Measurements from ENCODE around the gene PI16. TPM values are rescaled to one million over a fixed set of nuclear protein-coding genes. Genes with fewer than 3 reads are reported as not detected.

Gene PI16
- total and polyA plus RNA-seq, 2 of the 13 experiments (the other 11 are each of a cell fraction or from before 2014, with no cell fraction given), result not detected

GRCh38 chr6:36985808-36986703 lies 31.5 kb downstream of the PI16 start, which contains the start of gene MTCH1 (continued):
- TF ChIP-seq, protein P1, sequence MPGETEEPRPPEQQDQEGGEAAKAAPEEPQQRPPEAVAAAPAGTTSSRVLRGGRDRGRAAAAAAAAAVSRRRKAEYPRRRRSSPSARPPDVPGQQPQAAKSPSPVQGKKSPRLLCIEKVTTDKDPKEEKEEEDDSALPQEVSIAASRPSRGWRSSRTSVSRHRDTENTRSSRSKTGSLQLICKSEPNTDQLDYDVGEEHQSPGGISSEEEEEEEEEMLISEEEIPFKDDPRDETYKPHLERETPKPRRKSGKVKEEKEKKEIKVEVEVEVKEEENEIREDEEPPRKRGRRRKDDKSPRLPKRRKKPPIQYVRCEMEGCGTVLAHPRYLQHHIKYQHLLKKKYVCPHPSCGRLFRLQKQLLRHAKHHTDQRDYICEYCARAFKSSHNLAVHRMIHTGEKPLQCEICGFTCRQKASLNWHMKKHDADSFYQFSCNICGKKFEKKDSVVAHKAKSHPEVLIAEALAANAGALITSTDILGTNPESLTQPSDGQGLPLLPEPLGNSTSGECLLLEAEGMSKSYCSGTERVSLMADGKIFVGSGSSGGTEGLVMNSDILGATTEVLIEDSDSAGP (CRISPR knock-in tag; IDR thresholded peaks at IDR 0.05; ENCODE audit: borderline replicate concordance), result no peak; the same call in 1 of the 2 replicates
- 0 out of 2 replicates have a peak, but pooled peaks have one; percentile 42 for TF ChIP-seq JUN (CRISPR knock-in tag; IDR thresholded peaks at IDR 0.05)
- TF ChIP-seq MYC (CRISPR knock-in tag; IDR thresholded peaks at IDR 0.05; ENCODE audit: borderline replicate concordance), result peak; percentile 69
- TF ChIP-seq SP1 (IDR thresholded peaks at IDR 0.05), result peak; percentile 77; the same call in 1 of the 2 replicates
- peak; percentile 99 for TF ChIP-seq SP1 (CRISPR knock-in tag; IDR thresholded peaks at IDR 0.05)
- TF ChIP-seq ZBTB42 (CRISPR knock-in tag; IDR thresholded peaks at IDR 0.05), result peak; percentile 58; the same call in 1 of the 2 replicates
- TF ChIP-seq ZNF547 (CRISPR knock-in tag; IDR thresholded peaks at IDR 0.05), result peak; percentile 96; the same call in 1 of the 2 replicates
- peak; percentile 61; the same call in 1 of the 2 replicates for TF ChIP-seq AKAP8 (CRISPR knock-in tag; IDR thresholded peaks at IDR 0.05)
- peak; percentile 76 for TF ChIP-seq ARNT2 (CRISPR knock-in tag; IDR thresholded peaks at IDR 0.05; ENCODE audit: low read depth)
- TF ChIP-seq, protein P2, sequence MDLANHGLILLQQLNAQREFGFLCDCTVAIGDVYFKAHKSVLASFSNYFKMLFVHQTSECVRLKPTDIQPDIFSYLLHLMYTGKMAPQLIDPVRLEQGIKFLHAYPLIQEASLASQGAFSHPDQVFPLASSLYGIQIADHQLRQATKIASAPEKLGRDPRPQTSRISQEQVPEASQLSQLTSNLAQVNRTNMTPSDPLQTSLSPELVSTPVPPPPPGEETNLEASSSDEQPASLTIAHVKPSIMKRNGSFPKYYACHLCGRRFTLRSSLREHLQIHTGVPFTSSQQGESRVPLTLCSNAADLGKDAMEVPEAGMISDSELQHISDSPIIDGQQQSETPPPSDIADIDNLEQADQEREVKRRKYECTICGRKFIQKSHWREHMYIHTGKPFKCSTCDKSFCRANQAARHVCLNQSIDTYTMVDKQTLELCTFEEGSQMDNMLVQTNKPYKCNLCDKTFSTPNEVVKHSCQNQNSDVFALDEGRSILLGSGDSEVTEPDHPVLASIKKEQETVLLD (CRISPR knock-in tag; IDR thresholded peaks at IDR 0.05; ENCODE audit: low read depth), result peak; percentile 34
- no peak for TF ChIP-seq ARID2 (CRISPR knock-in tag; IDR thresholded peaks at IDR 0.05; ENCODE audit: borderline replicate concordance)
- TF ChIP-seq TBX3 (IDR thresholded peaks at IDR 0.05; ENCODE audit: borderline replicate concordance), result 0 out of 2 replicates have a peak, but pooled peaks have one; percentile 38
- no peak for TF ChIP-seq HDAC6 (IDR thresholded peaks at IDR 0.05; ENCODE audit: low read depth, low read length)
- TF ChIP-seq GMEB2 (CRISPR knock-in tag; IDR thresholded peaks at IDR 0.05; ENCODE audit: low read depth), result peak; percentile 55
- TF ChIP-seq ZNF674 (CRISPR knock-in tag; IDR thresholded peaks at IDR 0.05; ENCODE audit: low read depth), result peak; percentile 96; the same call in 1 of the 2 replicates
- TF ChIP-seq, protein P3, sequence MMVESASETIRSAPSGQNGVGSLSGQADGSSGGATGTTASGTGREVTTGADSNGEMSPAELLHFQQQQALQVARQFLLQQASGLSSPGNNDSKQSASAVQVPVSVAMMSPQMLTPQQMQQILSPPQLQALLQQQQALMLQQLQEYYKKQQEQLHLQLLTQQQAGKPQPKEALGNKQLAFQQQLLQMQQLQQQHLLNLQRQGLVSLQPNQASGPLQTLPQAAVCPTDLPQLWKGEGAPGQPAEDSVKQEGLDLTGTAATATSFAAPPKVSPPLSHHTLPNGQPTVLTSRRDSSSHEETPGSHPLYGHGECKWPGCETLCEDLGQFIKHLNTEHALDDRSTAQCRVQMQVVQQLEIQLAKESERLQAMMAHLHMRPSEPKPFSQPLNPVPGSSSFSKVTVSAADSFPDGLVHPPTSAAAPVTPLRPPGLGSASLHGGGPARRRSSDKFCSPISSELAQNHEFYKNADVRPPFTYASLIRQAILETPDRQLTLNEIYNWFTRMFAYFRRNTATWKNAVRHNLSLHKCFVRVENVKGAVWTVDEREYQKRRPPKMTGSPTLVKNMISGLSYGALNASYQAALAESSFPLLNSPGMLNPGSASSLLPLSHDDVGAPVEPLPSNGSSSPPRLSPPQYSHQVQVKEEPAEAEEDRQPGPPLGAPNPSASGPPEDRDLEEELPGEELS (CRISPR knock-in tag; IDR thresholded peaks at IDR 0.05), result peak; percentile 11; the same call in 1 of the 2 replicates
- TF ChIP-seq ETV5 (CRISPR knock-in tag; IDR thresholded peaks at IDR 0.05; ENCODE audit: borderline replicate concordance), result peak; percentile 90
- no peak for TF ChIP-seq STAT5B (CRISPR knock-in tag; IDR thresholded peaks at IDR 0.05)
- TF ChIP-seq GLI4 (CRISPR knock-in tag; IDR thresholded peaks at IDR 0.05; ENCODE audit: borderline replicate concordance), result peak; percentile 91; the same call in 1 of the 2 replicates
- 0 out of 2 replicates have a peak, but pooled peaks have one; percentile 33 for TF ChIP-seq ZNF34 (CRISPR knock-in tag; IDR thresholded peaks at IDR 0.05; ENCODE audit: borderline replicate concordance)
- TF ChIP-seq XRCC5 (optimal IDR thresholded peaks at IDR 0.05; ENCODE audit: low read length), result peak; percentile 87
- peak; percentile 100 for TF ChIP-seq BHLHE40 (IDR thresholded peaks at IDR 0.05; ENCODE audit: low read length)
- no peak; the same call in 1 of the 2 replicates for TF ChIP-seq ZNF629 (CRISPR knock-in tag; conservative IDR thresholded peaks at IDR 0.05)

Measured in HepG2 (cell line).